GM23338 (cell line): ENCODE measurements around the gene CRK.

Experiments used
- CREB1 ChIP-seq: fragments of 250-450 bp; sonication (Bioruptor Pico); IDR thresholded peaks from 2 replicates; pipeline ENCODE4 v1.5.0; 2020; ENCODE audit warnings: low read depth, mild to moderate bottlenecking, moderate library complexity
- EZH2 ChIP-seq: fragments of 200-600 bp; sonication (generic); IDR thresholded peaks from one replicate; pipeline ENCODE4 v1.8.0; 2017; ENCODE audit warnings: antibody characterized with exemption, mild to moderate bottlenecking, low read depth; ENCODE audit not compliant: unreplicated experiment
- EZH2phosphoT487 ChIP-seq: fragments of 200-600 bp; sonication (generic); IDR thresholded peaks from one replicate; pipeline ENCODE4 v1.8.1; 2018; ENCODE audit warnings: antibody characterized with exemption; ENCODE audit not compliant: unreplicated experiment
- TF ChIP-seq, protein P1 (sequence below), 2 experiments: fragments of 200-600 bp in 1 of 2; sonication (generic) in 1 of 2; conservative IDR thresholded peaks; 2 replicates each; pipeline versions ENCODE4 v1.5.1 to v1.6.1; 2016 to 2017; ENCODE audit warnings: antibody characterized with exemption in 2 of 2, low read depth in 2 of 2, mild to moderate bottlenecking in 2 of 2, moderate library complexity in 1 of 2
- TF ChIP-seq, protein P2 (sequence below): IDR thresholded peaks from 2 replicates; pipeline ENCODE4 v1.6.1; 2016; ENCODE audit warnings: antibody characterized with exemption

DNA sequence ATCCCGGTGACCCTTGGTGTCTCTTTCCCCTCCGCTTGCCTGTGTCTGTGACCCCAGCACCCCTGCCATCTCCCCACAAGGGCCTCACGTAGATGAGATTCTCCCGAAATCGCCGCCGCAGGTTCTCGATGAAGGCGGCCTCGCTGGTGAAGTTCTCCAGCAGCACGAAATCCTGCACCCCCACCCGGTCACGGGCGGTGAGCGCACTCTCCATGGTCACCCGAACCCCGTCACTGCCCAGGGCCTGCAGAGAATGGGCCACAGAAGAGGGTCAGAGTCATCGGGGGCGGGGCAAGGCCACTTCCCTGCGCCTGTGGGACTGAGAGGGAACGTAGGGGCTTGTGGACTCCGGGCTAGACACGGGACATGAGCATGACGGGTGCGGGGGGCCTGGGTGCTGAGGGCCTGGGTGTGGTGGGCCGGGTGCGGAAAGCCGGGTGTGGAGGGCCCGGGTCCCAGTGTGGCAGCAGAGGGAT, 28.1 kb upstream of the CRK start:
- TF ChIP-seq, protein P1, sequence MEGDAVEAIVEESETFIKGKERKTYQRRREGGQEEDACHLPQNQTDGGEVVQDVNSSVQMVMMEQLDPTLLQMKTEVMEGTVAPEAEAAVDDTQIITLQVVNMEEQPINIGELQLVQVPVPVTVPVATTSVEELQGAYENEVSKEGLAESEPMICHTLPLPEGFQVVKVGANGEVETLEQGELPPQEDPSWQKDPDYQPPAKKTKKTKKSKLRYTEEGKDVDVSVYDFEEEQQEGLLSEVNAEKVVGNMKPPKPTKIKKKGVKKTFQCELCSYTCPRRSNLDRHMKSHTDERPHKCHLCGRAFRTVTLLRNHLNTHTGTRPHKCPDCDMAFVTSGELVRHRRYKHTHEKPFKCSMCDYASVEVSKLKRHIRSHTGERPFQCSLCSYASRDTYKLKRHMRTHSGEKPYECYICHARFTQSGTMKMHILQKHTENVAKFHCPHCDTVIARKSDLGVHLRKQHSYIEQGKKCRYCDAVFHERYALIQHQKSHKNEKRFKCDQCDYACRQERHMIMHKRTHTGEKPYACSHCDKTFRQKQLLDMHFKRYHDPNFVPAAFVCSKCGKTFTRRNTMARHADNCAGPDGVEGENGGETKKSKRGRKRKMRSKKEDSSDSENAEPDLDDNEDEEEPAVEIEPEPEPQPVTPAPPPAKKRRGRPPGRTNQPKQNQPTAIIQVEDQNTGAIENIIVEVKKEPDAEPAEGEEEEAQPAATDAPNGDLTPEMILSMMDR (conservative IDR thresholded peaks at IDR 0.05; ENCODE audit: low read depth in 2 of 2) = peak in 1 of 2 experiments; percentile 16; a peak in 1 of 4 replicates
- TF ChIP-seq EZH2phosphoT487 = no peak
- TF ChIP-seq EZH2 = no peak
- TF ChIP-seq, protein P2, sequence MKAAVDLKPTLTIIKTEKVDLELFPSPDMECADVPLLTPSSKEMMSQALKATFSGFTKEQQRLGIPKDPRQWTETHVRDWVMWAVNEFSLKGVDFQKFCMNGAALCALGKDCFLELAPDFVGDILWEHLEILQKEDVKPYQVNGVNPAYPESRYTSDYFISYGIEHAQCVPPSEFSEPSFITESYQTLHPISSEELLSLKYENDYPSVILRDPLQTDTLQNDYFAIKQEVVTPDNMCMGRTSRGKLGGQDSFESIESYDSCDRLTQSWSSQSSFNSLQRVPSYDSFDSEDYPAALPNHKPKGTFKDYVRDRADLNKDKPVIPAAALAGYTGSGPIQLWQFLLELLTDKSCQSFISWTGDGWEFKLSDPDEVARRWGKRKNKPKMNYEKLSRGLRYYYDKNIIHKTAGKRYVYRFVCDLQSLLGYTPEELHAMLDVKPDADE = no peak
- no peak for TF ChIP-seq CREB1 (CRISPR knock-in tag)
